ENCODE measurements around the gene LMOD3.

The LMOD3 gene

DNA sequence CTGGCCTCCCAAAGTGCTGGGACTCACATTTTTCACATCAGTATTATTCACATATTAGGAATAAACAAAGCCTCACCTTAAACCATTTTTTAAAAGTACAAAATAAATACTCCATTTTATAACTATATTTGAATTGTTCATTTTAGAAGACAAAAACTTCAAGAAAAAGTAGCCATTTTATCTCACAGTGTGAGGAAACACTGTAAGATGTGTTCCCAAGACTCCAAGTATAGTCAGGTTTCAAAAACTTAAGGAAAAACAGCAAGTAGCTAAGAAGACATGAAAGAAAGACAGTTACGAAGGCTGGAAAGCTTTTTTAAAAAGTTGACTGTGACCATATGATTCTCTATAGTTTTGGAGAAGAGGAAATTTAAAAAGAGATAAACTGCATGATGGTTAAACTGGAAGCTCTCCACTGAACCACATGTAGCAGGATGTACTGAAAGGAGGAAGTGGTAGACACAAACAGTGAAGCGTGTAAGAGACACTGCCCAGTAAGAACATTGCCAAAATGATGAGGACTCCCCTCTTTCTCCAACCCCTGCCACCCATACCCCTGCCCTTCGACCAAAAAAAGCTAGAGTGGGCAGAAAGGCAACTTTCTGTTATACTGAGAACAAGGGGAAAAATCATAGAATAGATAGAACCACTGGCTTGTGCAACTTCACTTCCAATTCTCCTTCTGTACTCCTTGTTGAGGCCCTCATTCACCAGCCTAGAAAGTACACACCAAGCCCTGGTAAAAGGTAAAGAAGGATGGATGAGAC is 64.0 kb downstream of the LMOD3 start:
- DNase-seq (ENCODE audit: low spot score) = no peak
